Left lung (tissue), 10 donors: ENCODE data around the gene RHOT2. TPM values are rescaled to one million over a fixed set of nuclear protein-coding genes. Genes with fewer than 3 reads are reported as not detected.

Experiments used
- ATAC-seq: fragments of 200-7000 bp; cut with Tn5 transposase; one replicate; pipeline ENCODE4 v1.9.1; 2020; ENCODE audit warnings: moderate library complexity
- DNase-seq, 4 donors: peaks; one replicate each; pipeline ENCODE4 v3.0.0-alpha.2; 2013 to 2020
- H3K27ac ChIP-seq, 2 donors: fragments of 200-600 bp; sonication (generic) in 1 of 2; one replicate each; pipeline versions ENCODE4 v1.5.0 to v1.8.0; 2020 to 2021
- H3K27me3 ChIP-seq, 2 donors: fragments of 200-600 bp; sonication (generic) in 1 of 2; one replicate each; pipeline versions ENCODE4 v1.5.0 to v1.8.0; 2020 to 2021
- H3K36me3 ChIP-seq, 2 donors: fragments of 200-600 bp; sonication (generic) in 1 of 2; one replicate each; pipeline versions ENCODE4 v1.5.0 to v1.8.0; 2020 to 2021
- H3K4me1 ChIP-seq, 2 donors: fragments of 200-600 bp; one replicate each; pipeline ENCODE4 v1.8.0; 2021
- H3K4me3 ChIP-seq, 2 donors: fragments of 200-600 bp; sonication (generic) in 1 of 2; one replicate each; pipeline versions ENCODE4 v1.5.0 to v1.8.0; 2020 to 2021; ENCODE audit warnings: mild to moderate bottlenecking in 1 of 2
- H3K9me3 ChIP-seq, 2 donors: fragments of 200-600 bp; sonication (generic) in 1 of 2; one replicate each; pipeline versions ENCODE4 v1.5.0 to v1.8.0; 2020 to 2021
- CTCF ChIP-seq, 2 donors: fragments of 200-600 bp; sonication (generic) in 1 of 2; IDR thresholded peaks; one replicate each; pipeline versions ENCODE4 v1.5.0 to v1.8.0; 2021; ENCODE audit warnings: antibody characterized with exemption in 2 of 2
- intact Hi-C, 2 donors: fragments of 100-400 bp; cut with DNase I; formaldehyde crosslinking; loops; one replicate each; pipeline versions ENCODE4 v1.11.2 to v1.14.2; 2022
- polyA plus RNA-seq, 6 donors: library from polyadenylated mRNA; unstranded; fragments of 120-200 nt; gene quantifications; one replicate each; pipeline ENCODE4 v1.2.1, GENCODE V29; 2013; ENCODE audit not compliant: insufficient read length in 6 of 6
- total RNA-seq, 2 donors: library from RNA; stranded (reverse); fragmentation: NEBNext Ultra II Directional; extraction: Animal tissue kit (Norgen Biotek cat#: 25700); gene quantifications; one replicate each; pipeline ENCODE4 v1.2.1, GENCODE V29; 2021
- donor health status: DM: no; HTN: yes; CAD: no.
- donor health status: DM: no; HTN: no; CAD: no.

RHOT2 gene
- total and polyA plus RNA-seq, 8 donors: 59.8 to 104 (median 76.3) TPM

DNA sequence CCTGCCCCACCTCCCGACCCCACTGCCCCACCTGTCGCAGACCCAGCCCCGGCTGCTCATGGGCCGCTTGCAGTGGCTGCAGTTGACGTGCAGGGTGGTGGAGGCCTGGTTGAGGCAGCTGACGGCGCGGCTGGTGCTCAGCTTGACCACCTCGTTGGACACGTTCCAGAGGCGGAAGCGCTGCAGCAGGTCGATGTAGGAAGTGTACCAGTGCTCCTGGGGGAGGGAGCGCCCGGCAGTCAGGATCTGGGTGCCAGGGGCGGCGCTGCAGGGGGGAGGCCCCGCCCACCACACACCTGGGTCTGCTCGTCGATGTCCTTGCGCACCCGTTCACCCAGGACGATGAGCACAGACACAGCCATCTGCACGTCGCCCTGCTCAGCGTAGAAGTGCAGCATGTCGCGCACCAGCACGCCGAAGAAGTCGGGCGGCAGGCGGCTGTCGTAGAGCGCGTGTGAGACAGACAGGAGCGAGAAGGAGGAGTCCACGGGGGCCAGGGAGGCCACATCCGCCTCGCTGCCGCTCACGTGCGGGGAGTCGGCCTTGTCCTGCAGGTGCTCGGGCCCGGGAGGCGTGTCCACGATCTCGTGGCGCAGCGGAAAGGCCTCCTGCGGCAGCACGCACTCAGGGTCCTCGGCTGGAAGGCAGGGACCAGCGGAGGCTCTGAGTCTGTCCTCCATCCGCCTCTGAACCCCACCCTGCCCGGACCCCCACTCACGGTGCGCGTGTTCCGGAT lies 17.2 kb downstream of the RHOT2 start:
- no peak for TF ChIP-seq CTCF (IDR thresholded peaks at IDR 0.05)
- peaks cover 0 to 53% of the 10 kb centered on the region in 2 donors for H3K36me3 ChIP-seq
- H3K9me3 ChIP-seq: no peaks in the 10 kb centered on the region
- peak overlapping the region in 1 of 2 donors; percentile 79 for H3K4me3 ChIP-seq
- DNase-seq: peak in 1 of 4 donors; percentile 42
- ATAC-seq: no peak
- H3K27me3 ChIP-seq: no peaks in the 10 kb centered on the region
- H3K4me1 ChIP-seq: peaks cover 33 to 71% of the 10 kb centered on the region in 2 donors
- intact Hi-C loops: no loop called here
- peak overlapping the region in 1 of 2 donors; percentile 89 for H3K27ac ChIP-seq

DNA sequence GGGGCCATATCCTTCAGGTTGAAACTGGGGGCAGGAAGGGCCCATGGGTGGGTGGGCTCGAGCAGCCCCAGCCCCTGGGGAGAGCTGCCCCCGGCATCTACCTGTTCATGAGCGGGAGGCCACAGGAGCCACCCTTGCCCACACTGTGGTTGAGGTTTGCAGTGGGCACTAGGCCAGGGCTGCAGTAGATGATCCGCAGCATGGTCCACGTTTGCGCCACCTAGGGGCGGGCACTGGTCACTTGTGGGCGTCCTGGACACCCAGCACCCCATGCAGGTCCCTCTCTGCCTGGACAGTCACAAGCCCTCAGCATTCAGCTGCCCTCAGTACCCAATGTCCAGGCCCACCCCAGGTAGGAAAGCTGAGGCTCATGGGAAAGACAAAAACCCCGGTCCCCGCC lies 18.0 kb downstream of the RHOT2 start:
- no peaks in the 10 kb centered on the region for H3K9me3 ChIP-seq
- TF ChIP-seq CTCF (IDR thresholded peaks at IDR 0.05): peak in 1 of 2 donors; percentile 43
- H3K36me3 ChIP-seq: peaks cover 0 to 53% of the 10 kb centered on the region in 2 donors
- intact Hi-C loops: no loop called here
- H3K27ac ChIP-seq: no peak overlapping the region
- H3K27me3 ChIP-seq: peaks cover 0 to under 1% of the 10 kb centered on the region in 2 donors
- no peak overlapping the region for H3K4me3 ChIP-seq
- peak in 1 of 4 donors; percentile 47 for DNase-seq
- peaks cover 31 to 67% of the 10 kb centered on the region in 2 donors for H3K4me1 ChIP-seq
- no peak for ATAC-seq

GRCh38 chr16:686459-687260 lies 18.7 kb downstream of the RHOT2 start:
- Histone ChIP-seq H3K9me3 (no peaks in the 10 kb centered on the region), H3K4me1 (peaks cover 24 to 60% of the 10 kb centered on the region in 2 donors), H3K27ac (no peak overlapping the region), H3K36me3 (peaks cover 0 to 47% of the 10 kb centered on the region in 2 donors), H3K4me3 (no peak overlapping the region), H3K27me3 (peaks cover 0 to 7% of the 10 kb centered on the region in 2 donors)
- no peak for ATAC-seq
- DNase-seq: no peak
- TF ChIP-seq CTCF (IDR thresholded peaks at IDR 0.05): no peak
- intact Hi-C loops: no loop called here

DNA sequence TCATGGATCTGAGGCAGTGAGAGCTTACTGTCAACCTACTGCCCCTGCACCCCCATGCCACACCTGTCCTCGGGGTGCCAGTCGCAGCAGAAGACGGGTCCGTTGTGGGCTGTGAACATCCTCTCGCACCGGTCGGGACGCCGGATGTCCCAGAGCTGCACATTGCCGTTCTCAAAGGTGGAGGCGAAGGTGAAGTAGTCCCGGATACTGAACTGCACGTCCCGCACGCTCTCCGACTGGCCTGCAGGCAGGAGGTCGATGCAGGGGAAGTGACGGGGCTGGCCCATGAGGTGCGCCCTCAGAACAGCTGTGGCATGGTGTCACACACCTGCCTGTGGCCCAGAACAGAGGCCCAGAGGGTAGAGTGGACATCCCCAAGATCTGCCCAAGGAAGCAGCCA lies 19.6 kb downstream of the RHOT2 start:
- intact Hi-C loops: no loop called here
- H3K9me3 ChIP-seq: no peaks in the 10 kb centered on the region
- ATAC-seq (no peak), DNase-seq (no peak)
- H3K4me1 ChIP-seq: peaks cover 21 to 52% of the 10 kb centered on the region in 2 donors
- peaks cover 6 to 16% of the 10 kb centered on the region in 2 donors for H3K27me3 ChIP-seq
- H3K27ac ChIP-seq: no peak overlapping the region
- peaks cover 0 to 39% of the 10 kb centered on the region in 2 donors for H3K36me3 ChIP-seq
- H3K4me3 ChIP-seq: no peak overlapping the region
- no peak for TF ChIP-seq CTCF (IDR thresholded peaks at IDR 0.05)
